ENCODE results near the gene MACROH2A1.

Gene MACROH2A1

DNA sequence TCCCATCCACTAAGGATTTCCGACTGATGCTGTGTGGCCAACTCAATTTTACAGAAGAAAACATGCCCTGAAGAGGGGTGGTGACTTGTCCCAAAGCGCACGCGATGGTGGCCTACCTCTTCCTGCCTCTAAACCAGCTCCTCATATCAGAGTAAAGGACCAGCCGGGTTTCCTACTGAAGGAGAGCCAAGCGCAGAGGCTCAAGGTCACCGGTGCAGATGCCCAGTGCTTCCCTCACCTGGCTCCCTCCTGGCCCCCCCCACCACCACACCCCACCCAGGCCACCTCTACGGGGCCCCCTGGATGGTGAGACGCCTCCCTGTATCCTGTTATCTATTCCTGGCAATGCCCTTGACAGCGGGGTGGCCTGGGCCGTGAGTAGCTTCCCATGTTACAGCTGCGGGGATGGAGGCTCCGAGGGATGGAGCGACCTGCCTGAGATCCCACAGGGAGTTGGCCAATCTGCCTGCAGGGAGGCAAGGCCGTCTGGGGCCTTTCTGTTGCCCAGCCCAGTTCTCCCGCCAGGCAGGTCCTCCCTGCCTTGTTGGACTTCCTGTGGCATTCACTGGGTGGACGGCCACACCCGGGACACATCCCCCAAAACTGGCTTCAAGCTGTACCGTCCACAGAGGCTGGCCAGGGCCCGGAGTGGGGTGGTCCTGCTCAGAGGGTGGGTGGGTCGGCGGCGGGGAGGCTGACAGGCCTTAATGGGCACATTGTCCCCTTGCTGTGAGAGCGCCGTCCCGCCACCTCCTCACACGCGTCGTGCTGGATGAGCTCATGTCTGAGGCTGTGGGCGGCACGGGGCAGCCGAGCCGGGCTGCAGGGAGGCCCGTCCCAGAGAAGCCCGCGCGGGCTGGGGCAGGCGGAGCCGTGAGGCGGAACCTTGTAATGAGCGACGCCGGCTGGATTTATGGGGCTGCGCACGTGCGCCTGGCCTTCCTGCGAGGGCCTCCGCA lies 72.5 kb downstream of the MACROH2A1 start:
- H3K4me3 Mint-ChIP-seq = no peak overlapping the region
- H3K27me3 Mint-ChIP-seq (ENCODE audit: low read depth) = peaks cover 4% of the 10 kb centered on the region
- TF ChIP-seq, protein P1, sequence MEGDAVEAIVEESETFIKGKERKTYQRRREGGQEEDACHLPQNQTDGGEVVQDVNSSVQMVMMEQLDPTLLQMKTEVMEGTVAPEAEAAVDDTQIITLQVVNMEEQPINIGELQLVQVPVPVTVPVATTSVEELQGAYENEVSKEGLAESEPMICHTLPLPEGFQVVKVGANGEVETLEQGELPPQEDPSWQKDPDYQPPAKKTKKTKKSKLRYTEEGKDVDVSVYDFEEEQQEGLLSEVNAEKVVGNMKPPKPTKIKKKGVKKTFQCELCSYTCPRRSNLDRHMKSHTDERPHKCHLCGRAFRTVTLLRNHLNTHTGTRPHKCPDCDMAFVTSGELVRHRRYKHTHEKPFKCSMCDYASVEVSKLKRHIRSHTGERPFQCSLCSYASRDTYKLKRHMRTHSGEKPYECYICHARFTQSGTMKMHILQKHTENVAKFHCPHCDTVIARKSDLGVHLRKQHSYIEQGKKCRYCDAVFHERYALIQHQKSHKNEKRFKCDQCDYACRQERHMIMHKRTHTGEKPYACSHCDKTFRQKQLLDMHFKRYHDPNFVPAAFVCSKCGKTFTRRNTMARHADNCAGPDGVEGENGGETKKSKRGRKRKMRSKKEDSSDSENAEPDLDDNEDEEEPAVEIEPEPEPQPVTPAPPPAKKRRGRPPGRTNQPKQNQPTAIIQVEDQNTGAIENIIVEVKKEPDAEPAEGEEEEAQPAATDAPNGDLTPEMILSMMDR (IDR thresholded peaks at IDR 0.05; ENCODE audit: unreplicated experiment in 3 of 3) = no peak
- peaks cover 37% of the 10 kb centered on the region for H3K4me1 Mint-ChIP-seq
- no peak overlapping the region for H3K27ac Mint-ChIP-seq
- H3K36me3 Mint-ChIP-seq (ENCODE audit: low read depth) = no peaks in the 10 kb centered on the region
- no peaks in the 10 kb centered on the region for H3K9me3 Mint-ChIP-seq

DNA sequence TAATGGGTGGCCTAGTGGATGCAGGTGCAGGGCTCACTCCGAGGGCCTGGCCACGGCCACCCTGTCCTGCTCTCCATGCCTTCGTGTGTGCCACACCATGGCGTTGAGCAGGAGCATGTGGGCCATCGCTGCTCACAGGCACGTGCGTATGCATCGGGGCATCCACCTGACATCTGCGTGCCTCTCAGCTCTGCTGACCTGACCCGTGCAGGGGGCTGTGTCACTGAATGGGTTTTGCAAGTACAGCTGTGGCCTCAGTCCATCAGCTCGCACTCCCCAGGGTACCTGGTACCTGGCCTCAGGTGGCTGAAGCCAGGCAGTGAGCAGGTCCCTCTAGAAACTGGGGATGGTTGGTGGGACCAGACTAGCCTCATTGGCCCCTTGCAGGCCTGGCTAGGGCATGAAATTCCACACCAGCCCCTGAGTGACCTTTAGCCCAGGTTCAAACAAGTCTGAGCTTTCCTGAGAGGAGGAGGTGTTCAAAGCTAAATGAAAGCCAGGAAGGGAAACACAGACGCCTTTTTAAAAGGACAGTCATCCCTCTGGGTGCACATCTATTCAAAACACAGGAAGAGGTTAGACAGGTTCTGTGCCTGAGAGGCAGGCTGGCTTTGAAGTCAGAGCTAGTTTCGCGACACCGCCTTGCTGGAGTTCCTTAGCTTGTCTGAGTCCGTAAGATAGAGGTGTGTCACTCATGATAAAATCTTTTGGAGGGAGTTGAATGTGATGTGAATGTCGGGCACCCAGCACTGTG lies 74.0 kb downstream of the MACROH2A1 start:
- no peak overlapping the region for H3K4me3 Mint-ChIP-seq
- peaks cover 4% of the 10 kb centered on the region for H3K27me3 Mint-ChIP-seq (ENCODE audit: low read depth)
- H3K9me3 Mint-ChIP-seq = no peaks in the 10 kb centered on the region
- H3K27ac Mint-ChIP-seq = no peak overlapping the region
- no peaks in the 10 kb centered on the region for H3K36me3 Mint-ChIP-seq (ENCODE audit: low read depth)
- peaks cover 25% of the 10 kb centered on the region for H3K4me1 Mint-ChIP-seq
- TF ChIP-seq, protein P1 (IDR thresholded peaks at IDR 0.05; ENCODE audit: unreplicated experiment in 3 of 3) = no peak

- Mint-ChIP-seq H3K9me3 (no peaks in the 10 kb centered on the region), H3K4me3 (no peak overlapping the region)
These were observed 74.9 kb downstream of the MACROH2A1 start for GRCh38 chr5:135324160-135324559.

DNA sequence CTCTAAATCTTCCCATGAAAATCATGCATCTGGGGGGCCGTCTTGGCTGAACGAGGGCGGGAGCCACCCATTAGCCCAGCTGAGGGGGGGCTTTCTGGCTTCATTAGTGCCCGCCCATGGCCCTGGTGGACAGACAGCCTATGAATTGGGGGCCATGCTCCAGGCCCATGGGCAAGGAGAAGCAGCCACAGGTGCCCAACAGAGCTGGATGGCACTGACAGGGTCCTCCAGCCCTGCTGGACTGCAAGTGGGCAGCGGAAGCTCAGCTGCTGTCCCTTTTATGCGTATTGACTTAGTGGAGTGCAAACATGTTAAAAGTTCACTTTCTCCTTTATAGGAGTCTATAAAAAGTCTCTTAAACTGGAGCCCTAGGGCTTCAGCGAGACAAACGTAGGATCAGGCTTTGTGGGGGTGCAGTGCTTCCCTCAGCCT lies 75.3 kb downstream of the MACROH2A1 start:
- Mint-ChIP-seq H3K4me1 (peaks cover 11% of the 10 kb centered on the region), H3K27ac (no peak overlapping the region), H3K9me3 (no peaks in the 10 kb centered on the region), H3K27me3 (ENCODE audit: low read depth) (peaks cover 4% of the 10 kb centered on the region), H3K36me3 (ENCODE audit: low read depth) (no peaks in the 10 kb centered on the region), H3K4me3 (no peak overlapping the region)
- TF ChIP-seq, protein P1 (IDR thresholded peaks at IDR 0.05; ENCODE audit: unreplicated experiment in 3 of 3) = no peak

More at GRCh38 chr5:135324160-135324559, 74.9 kb downstream of the MACROH2A1 start:
- Mint-ChIP-seq H3K27ac (no peak overlapping the region), H3K4me1 (peaks cover 16% of the 10 kb centered on the region), H3K27me3 (ENCODE audit: low read depth) (peaks cover 4% of the 10 kb centered on the region), H3K36me3 (ENCODE audit: low read depth) (no peaks in the 10 kb centered on the region)
- TF ChIP-seq, protein P1 (IDR thresholded peaks at IDR 0.05; ENCODE audit: unreplicated experiment in 3 of 3) = no peak

DNA sequence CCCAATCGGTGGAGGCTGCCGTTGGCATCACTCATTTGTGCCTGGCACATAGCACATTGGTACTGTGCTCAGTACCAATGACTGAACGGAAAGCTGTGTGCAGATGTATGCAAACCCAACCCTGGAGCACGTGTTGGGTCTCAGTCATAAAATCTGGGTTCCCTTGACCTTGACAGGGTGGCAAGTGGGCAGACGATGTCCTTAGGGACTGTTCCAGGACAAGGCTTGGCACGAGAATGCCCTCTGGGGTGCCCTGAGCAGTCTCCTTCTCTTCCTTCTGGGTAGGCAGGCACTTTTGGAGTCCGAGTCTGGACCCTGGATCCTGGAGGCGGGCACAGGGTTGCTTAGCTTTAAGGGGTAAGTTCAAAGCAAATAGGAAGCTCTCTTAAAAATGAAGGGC lies 75.8 kb downstream of the MACROH2A1 start:
- no peak overlapping the region for H3K4me3 Mint-ChIP-seq
- H3K9me3 Mint-ChIP-seq = no peaks in the 10 kb centered on the region
- no peaks in the 10 kb centered on the region for H3K36me3 Mint-ChIP-seq (ENCODE audit: low read depth)
- TF ChIP-seq, protein P1 (IDR thresholded peaks at IDR 0.05; ENCODE audit: unreplicated experiment in 3 of 3) = no peak
- no peak overlapping the region for H3K27ac Mint-ChIP-seq
- H3K4me1 Mint-ChIP-seq = peaks cover 7% of the 10 kb centered on the region
- H3K27me3 Mint-ChIP-seq (ENCODE audit: low read depth) = peaks cover 4% of the 10 kb centered on the region
